Upper lobe of right lung (tissue), 1 donor: ENCODE results near the gene COL13A1. TPM values are rescaled to one million over a fixed set of nuclear protein-coding genes. Genes with fewer than 3 reads are reported as not detected.

Experiments
- ATAC-seq: fragments of 200-7000 bp; cut with Tn5 transposase; one replicate; pipeline ENCODE4 v1.9.1; 2020; ENCODE audit warnings: mild to moderate bottlenecking, moderate library complexity
- DNase-seq: peaks from one replicate; pipeline ENCODE4 v3.0.0-alpha.2; 2020
- H3K27ac ChIP-seq: fragments of 200-600 bp; one replicate; pipeline ENCODE4 v1.8.0; 2022
- H3K27me3 ChIP-seq: fragments of 200-600 bp; one replicate; pipeline ENCODE4 v1.8.0; 2022; ENCODE audit warnings: mild to moderate bottlenecking
- H3K36me3 ChIP-seq: fragments of 200-600 bp; one replicate; pipeline ENCODE4 v1.8.0; 2022
- H3K4me1 ChIP-seq: fragments of 200-600 bp; one replicate; pipeline ENCODE4 v1.8.0; 2022
- H3K4me3 ChIP-seq: fragments of 200-600 bp; one replicate; pipeline ENCODE4 v1.8.0; 2022; ENCODE audit warnings: mild to moderate bottlenecking
- H3K9me3 ChIP-seq: fragments of 200-600 bp; one replicate; pipeline ENCODE4 v1.8.0; 2022
- intact Hi-C: fragments of 100-400 bp; cut with DNase I; formaldehyde crosslinking; loops from one replicate; pipeline ENCODE4 v1.11.0; 2022
- total RNA-seq: library from RNA; stranded (reverse); fragmentation: NEBNext Ultra II Directional; extraction: Animal tissue kit (Norgen Biotek cat#: 25700); gene quantifications from one replicate; pipeline ENCODE4 v1.2.1, GENCODE V29; 2021
- TF ChIP-seq, protein P1 (sequence below): fragments of 200-600 bp; IDR thresholded peaks from one replicate; pipeline ENCODE4 v1.8.0; 2022; ENCODE audit warnings: antibody characterized with exemption
- donor health status: DM: no; HTN: yes; CAD: no; lungs with severe emphysema.

Gene COL13A1
- total RNA-seq, 1 donor from 2014 or later: 13.5 TPM

DNA sequence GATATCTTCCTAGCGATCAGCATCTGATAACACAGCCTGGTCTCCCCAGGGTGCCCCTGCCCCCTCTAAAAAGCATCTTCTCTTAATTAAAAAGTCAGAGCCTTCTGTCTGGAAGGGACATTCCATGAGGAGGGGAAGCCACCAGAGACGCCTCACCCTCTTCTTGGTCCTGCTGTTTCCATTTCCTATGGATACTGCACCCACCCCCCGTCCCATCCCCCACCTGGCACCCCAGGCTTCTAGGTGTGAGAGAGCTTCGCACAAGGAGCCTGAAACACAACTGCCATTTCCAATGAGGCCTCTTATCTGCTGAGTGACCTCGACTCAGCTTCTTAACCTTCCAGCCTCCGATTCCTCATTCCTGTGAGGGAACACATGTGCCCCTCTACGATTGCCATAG lies 51.4 kb downstream of the COL13A1 start:
- DNase-seq (no peak), ATAC-seq (no peak)
- Histone ChIP-seq H3K27me3 (no peaks in the 10 kb centered on the region), H3K27ac (no peak overlapping the region), H3K36me3 (no peaks in the 10 kb centered on the region), H3K9me3 (no peaks in the 10 kb centered on the region), H3K4me1 (no peaks in the 10 kb centered on the region), H3K4me3 (no peak overlapping the region)
- intact Hi-C loops: no loop called here
- TF ChIP-seq, protein P1, sequence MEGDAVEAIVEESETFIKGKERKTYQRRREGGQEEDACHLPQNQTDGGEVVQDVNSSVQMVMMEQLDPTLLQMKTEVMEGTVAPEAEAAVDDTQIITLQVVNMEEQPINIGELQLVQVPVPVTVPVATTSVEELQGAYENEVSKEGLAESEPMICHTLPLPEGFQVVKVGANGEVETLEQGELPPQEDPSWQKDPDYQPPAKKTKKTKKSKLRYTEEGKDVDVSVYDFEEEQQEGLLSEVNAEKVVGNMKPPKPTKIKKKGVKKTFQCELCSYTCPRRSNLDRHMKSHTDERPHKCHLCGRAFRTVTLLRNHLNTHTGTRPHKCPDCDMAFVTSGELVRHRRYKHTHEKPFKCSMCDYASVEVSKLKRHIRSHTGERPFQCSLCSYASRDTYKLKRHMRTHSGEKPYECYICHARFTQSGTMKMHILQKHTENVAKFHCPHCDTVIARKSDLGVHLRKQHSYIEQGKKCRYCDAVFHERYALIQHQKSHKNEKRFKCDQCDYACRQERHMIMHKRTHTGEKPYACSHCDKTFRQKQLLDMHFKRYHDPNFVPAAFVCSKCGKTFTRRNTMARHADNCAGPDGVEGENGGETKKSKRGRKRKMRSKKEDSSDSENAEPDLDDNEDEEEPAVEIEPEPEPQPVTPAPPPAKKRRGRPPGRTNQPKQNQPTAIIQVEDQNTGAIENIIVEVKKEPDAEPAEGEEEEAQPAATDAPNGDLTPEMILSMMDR: no peak

DNA sequence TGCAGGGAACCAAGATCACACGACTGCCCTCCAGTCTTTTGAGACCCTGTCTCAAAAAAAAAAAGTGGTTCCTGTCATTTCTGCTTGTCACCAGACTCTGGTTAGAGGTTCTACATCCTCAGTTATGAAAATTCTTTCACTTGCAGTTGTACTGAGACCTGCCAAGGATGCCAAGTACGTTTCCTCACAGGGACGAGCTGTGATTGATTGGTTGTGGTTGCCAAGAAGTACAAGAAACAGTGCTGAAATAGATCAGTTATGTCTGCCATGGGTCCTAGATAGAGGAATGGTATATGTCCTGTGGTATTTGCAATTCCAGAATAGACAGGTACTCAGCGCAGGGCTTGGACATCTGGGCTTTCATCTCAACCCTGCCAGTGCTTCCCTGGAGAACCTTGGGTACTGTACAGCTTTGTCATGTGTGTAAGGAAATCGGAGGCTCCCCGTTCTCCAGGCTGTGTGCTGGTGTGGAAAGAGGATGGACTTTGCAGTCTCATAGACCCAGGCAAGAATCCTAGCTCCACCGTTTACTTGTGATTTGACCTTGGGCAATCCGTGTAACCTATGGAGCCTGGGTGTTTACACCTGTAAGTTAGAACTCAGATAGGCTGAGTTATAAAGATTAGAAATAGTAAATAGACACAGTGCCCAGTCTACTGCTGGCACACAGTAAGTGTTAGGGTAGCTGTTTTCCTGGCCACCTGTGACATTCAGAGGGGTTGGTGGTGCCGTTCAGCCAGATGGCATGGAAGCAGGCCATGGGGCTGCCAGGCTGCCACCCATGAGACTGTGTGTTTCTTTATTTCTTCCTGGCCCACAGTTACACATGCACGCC lies 53.0 kb downstream of the COL13A1 start:
- H3K36me3 ChIP-seq: no peaks in the 10 kb centered on the region
- ATAC-seq (no peak), DNase-seq (no peak)
- intact Hi-C loops: no loop called here
- no peaks in the 10 kb centered on the region for H3K4me1 ChIP-seq
- H3K9me3 ChIP-seq: no peaks in the 10 kb centered on the region
- no peak overlapping the region for H3K4me3 ChIP-seq
- no peak overlapping the region for H3K27ac ChIP-seq
- H3K27me3 ChIP-seq: no peaks in the 10 kb centered on the region
- TF ChIP-seq, protein P1: no peak

DNA sequence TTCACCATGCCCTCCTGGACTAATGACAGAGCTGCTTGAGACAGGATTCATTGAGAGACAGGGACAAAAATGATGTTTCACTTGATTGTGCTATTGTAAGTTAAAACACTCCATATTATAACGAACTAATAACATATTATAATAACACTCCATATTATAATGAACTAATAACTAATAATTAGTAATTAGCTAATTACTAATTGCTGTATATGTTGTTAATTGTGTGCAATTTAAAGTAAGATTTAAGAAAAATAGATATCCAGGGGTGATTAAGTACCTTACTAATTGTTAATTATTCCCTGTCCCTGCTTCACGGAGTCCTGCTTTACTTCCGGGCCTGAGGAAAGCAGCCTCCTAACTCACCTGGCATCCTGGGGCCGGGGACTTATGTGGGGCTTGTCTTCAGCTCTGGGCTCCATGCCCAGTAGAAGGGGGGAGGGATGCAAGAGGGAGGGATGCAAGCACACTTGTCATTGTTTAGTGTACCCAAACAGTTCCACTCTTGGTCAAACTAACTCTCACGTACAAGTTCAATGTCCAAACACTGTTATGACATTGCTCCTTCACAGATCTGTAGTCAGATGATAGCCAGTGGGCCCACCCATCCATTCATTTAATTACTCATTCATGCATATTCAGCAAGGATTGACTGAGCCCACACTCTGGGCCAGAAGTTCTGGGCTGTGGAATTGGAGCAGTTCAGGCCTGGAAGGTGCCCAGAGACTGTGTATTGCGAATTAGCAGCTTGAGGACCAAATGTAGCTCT lies 53.8 kb downstream of the COL13A1 start:
- no peaks in the 10 kb centered on the region for H3K36me3 ChIP-seq
- DNase-seq (no peak), ATAC-seq (no peak)
- no peaks in the 10 kb centered on the region for H3K4me1 ChIP-seq
- TF ChIP-seq, protein P1: no peak
- H3K9me3 ChIP-seq: no peaks in the 10 kb centered on the region
- no peak overlapping the region for H3K4me3 ChIP-seq
- intact Hi-C loops: no loop called here
- H3K27me3 ChIP-seq: no peaks in the 10 kb centered on the region
- no peak overlapping the region for H3K27ac ChIP-seq

DNA sequence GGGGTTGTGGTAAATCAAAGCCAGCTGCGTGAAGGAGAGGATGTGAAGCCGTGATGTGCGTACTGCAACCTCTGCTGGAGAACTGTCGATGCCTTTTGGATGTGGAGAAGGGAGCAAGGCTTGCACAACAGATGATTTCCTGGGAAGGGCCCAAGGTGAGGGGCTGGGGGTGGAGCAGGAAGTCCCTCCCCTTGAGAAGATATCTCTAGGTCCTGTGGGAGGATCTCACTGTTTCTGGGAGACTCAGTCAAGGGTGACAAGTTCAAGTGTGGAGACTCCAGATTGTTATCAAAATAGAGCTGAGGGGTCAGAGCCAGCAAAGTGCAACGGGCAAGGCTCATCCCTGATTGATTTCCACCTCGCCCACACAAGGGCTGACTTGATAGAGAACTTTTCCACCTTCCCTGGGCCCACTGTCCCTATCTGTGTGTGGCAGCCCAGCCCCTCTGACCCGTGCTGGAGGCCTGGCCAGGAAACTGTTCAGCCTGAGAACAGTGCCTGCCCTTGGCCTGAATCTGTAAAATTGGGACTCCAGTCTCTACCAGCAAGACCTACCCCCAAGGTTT lies 55.0 kb downstream of the COL13A1 start:
- Histone ChIP-seq H3K27ac (no peak overlapping the region), H3K4me3 (no peak overlapping the region), H3K9me3 (no peaks in the 10 kb centered on the region), H3K36me3 (no peaks in the 10 kb centered on the region), H3K27me3 (no peaks in the 10 kb centered on the region), H3K4me1 (peaks cover 8% of the 10 kb centered on the region)
- intact Hi-C loops: no loop called here
- no peak for ATAC-seq
- TF ChIP-seq, protein P1: no peak
- no peak for DNase-seq

DNA sequence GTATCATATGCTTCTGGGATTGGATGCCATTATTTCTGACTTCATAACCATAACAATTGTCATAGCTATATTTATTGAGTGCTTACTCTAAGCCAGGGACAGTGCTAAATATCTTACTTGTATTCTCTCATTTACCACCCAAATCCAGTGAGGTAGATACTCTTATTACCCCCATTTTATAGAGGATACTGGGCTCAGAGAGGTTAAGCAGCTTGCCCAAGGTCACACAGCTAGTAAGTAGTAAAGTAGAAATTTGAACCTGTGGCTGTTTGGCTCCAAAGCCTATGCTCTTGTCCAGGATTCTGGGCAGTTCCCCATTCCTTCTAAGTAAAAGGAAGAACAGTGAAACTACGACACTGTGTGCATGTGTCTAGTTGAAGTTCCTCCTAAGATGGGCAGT lies 56.5 kb downstream of the COL13A1 start:
- no peaks in the 10 kb centered on the region for H3K9me3 ChIP-seq
- peak; percentile 17 for ATAC-seq
- no peak overlapping the region for H3K27ac ChIP-seq
- H3K36me3 ChIP-seq: no peaks in the 10 kb centered on the region
- no peaks in the 10 kb centered on the region for H3K27me3 ChIP-seq
- no peak for DNase-seq
- intact Hi-C loops: no loop called here
- TF ChIP-seq, protein P1: no peak
- H3K4me1 ChIP-seq: peaks cover 10% of the 10 kb centered on the region
- H3K4me3 ChIP-seq: no peak overlapping the region
